Prostate gland (tissue), 2 donors: ENCODE results near the gene GAD2. TPM values are rescaled to one million over a fixed set of nuclear protein-coding genes. Genes with fewer than 3 reads are reported as not detected.

ENCODE experiments used
- DNase-seq: peaks from one replicate; pipeline ENCODE4 v3.0.0-alpha.2; 2019; ENCODE audit warnings: low spot score
- H3K27ac ChIP-seq, 2 donors: fragments of 200-600 bp; sonication (generic); 2 replicates each; pipeline ENCODE4 v1.5.1; 2017 to 2019
- H3K27me3 ChIP-seq: fragments of 200-600 bp; sonication (generic); replicated peaks from 2 replicates; pipeline ENCODE4 v1.5.1; 2019; ENCODE audit not compliant: insufficient read depth
- H3K36me3 ChIP-seq, 2 donors: fragments of 200-600 bp; sonication (generic); 1 replicate in 1 of 2; 2 replicates in 1 of 2; pipeline versions ENCODE4 v1.5.1 to v1.8.1; 2017 to 2019
- H3K4me1 ChIP-seq: fragments of 200-600 bp; sonication (generic); replicated peaks from 2 replicates; pipeline ENCODE4 v1.5.1; 2019
- H3K4me3 ChIP-seq, 2 donors: fragments of 200-600 bp; sonication (generic); 2 replicates each; pipeline ENCODE4 v1.5.1; 2017 to 2019
- H3K9me3 ChIP-seq: fragments of 200-600 bp; sonication (generic); 2 replicates; pipeline ENCODE4 v1.5.1; 2017
- CTCF ChIP-seq, 4 experiments: fragments of 200-600 bp in 2 of 4; fragments of 450-650 bp in 2 of 4; sonication (generic) in 2 of 4; IDR thresholded peaks; 1 replicate in 3 of 4; 2 replicates in 1 of 4; pipeline ENCODE4 v1.5.1; 2016 to 2019; ENCODE audit warnings: antibody characterized with exemption in 4 of 4, mild to moderate bottlenecking in 2 of 4, moderate library complexity in 2 of 4
- POLR2A ChIP-seq: fragments of 450-650 bp; IDR thresholded peaks from one replicate; pipeline ENCODE4 v1.6.1; 2016; ENCODE audit warnings: antibody characterized with exemption, mild to moderate bottlenecking
- POLR2AphosphoS5 ChIP-seq: sonication (generic); formaldehyde crosslinking; IDR thresholded peaks from one replicate; pipeline ENCODE4 v1.6.1; 2017; ENCODE audit warnings: antibody characterized with exemption
- WGBS: methylation state at CpG from one replicate; pipeline ENCODE4 v1.1.5; 2018; 5-methylcytosine and 5-hydroxymethylcytosine counted together
- intact Hi-C: fragments of 100-400 bp; cut with DNase I; formaldehyde crosslinking; loops from one replicate; pipeline ENCODE4 v1.14.2; 2022
- total RNA-seq, 2 donors: library from RNA; depleted of rRNA; stranded (reverse); fragments of >200 nt; gene quantifications; one replicate each; pipeline ENCODE4 v1.1.0, GENCODE V29; 2016

GAD2 gene
- 1 to 10 TPM in 1 of 2 donors, not detected in 1; 3.9 TPM for total RNA-seq

DNA sequence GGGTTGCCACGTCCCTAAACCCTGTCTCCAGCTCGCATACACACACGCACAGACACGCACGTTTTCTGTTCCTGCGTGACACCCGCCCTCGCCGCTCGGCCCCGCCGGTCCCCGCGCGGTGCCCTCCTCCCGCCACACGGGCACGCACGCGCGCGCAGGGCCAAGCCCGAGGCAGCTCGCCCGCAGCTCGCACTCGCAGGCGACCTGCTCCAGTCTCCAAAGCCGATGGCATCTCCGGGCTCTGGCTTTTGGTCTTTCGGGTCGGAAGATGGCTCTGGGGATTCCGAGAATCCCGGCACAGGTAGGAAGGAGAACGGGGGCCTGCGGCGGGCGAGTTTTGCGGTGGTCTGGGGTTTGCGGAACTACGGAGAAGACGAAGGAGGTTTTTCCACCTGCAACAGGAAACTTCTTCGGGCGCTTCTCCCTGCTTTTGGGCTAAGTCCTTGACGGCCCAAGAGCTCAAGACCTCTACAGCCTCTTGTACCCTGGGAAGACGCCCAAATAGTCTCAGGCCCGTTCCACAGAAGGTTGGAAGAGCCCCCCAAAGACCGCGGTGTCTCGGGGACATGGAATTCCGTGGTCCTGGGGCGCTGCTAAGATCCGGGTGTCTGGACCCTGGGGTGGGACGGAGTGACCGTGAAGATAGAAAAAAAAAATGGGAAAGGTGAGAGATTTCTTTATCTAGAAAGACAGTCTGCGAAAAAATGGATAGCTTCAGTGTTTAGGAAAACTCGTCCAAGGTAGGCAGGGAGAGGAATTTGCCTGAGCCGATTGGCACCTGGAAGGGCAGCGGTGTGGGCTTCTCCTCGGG lies at the start of gene GAD2:
TSS of gene GAD2 (plus strand) at position 190 of the 811 bp plus-strand sequence. CDS start at position 226, 36 bp downstream.
- WGBS: 2% methylated on average over 60 of the region's 60 CpGs

DNA sequence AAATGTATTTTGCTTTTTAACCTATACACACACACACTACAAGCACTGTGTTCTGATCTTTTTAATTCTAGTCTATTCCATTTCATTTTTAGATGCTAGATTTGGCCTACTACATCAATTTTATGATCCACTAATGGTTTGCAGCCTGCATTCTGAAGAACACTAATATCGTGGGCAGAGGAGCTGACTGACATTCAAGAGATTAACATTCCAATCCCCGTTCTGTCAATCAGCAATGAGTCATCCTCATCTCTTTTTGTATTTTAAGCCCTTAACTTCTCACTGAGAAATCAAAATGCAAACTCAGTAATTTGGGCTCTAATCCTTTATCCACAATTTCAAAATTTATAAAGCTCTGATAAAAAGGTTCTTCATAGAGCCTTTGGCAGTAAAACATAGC lies 47.1 kb upstream of the GAD2 start:
- no peak overlapping the region for H3K4me3 ChIP-seq
- DNase-seq: no peak
- no peaks in the 10 kb centered on the region for H3K36me3 ChIP-seq
- TF ChIP-seq CTCF (IDR thresholded peaks at IDR 0.05) (no peak), POLR2AphosphoS5 (no peak), POLR2A (no peak)
- 76% methylated on average over 2 of the region's 2 CpGs for WGBS
- H3K27me3 ChIP-seq: no peaks in the 10 kb centered on the region
- no peaks in the 10 kb centered on the region for H3K9me3 ChIP-seq
- intact Hi-C loops: no loop called here
- H3K4me1 ChIP-seq: no peaks in the 10 kb centered on the region
- no peak overlapping the region for H3K27ac ChIP-seq

More for the DNA sequence above, at the start of gene GAD2:
- Histone ChIP-seq H3K27me3 (peaks cover 56% of the 10 kb centered on the region), H3K27ac (no peak within 1 kb of the TSS), H3K9me3 (no peaks in the 10 kb centered on the region), H3K36me3 (no peaks in the 10 kb centered on the region), H3K4me1 (peaks cover 6% of the 10 kb centered on the region), H3K4me3 (no peak within 1 kb of the TSS)
- DNase-seq: no peak
- TF ChIP-seq POLR2A (no peak), POLR2AphosphoS5 (no peak), CTCF (IDR thresholded peaks at IDR 0.05) (no peak)
- intact Hi-C loops: no loop called here

DNA sequence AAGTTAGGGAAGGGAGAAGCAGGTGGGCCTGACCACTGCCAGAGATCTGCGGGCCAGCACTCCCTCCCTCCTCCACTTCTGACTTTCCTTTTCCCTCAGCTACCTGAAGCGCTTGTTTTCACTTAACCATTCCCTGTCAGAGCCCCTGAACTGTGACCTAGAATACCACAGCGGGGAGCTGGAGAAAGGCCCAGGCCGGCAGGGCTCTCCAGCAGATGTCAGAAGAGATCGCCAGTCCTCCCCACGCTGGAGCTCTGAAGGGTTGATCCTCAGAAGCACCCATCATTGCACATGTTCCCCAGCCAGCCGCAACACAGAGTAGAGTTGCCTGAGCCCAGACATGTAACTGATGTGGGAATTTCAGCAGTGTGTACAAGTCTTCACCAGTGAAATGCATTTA lies 44.4 kb upstream of the GAD2 start:
- Histone ChIP-seq H3K4me1 (no peaks in the 10 kb centered on the region), H3K36me3 (no peaks in the 10 kb centered on the region), H3K27ac (no peak overlapping the region), H3K9me3 (no peaks in the 10 kb centered on the region), H3K27me3 (no peaks in the 10 kb centered on the region), H3K4me3 (no peak overlapping the region)
- WGBS: 71% methylated on average over 7 of the region's 7 CpGs
- DNase-seq: no peak
- intact Hi-C loops: no loop called here
- no peak for TF ChIP-seq POLR2A
- TF ChIP-seq CTCF (IDR thresholded peaks at IDR 0.05): no peak
- no peak for TF ChIP-seq POLR2AphosphoS5

DNA sequence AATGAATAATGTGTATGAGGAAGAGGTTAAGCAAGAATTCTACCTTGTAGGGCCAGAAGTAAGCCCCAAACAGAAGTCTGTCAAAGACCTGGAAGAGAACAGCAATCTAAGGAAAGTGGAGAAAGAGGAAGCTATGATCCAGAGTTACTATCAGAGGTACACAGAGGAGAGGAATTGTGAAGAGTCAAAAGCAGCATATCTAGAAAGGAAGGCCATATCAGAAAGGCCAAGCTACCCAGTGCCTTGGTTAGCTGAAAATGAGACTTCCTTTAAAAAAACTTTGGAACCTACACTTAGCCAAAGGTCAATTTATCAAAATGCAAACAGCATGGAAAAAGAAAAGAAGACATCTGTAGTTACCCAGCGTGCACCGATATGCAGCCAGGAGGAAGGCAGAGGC lies 42.7 kb upstream of the GAD2 start:
- Histone ChIP-seq H3K4me3 (no peak overlapping the region), H3K4me1 (no peaks in the 10 kb centered on the region), H3K36me3 (no peaks in the 10 kb centered on the region), H3K27ac (no peak overlapping the region), H3K27me3 (no peaks in the 10 kb centered on the region), H3K9me3 (no peaks in the 10 kb centered on the region)
- 46% methylated on average over 2 of the region's 2 CpGs for WGBS
- TF ChIP-seq POLR2A (no peak), CTCF (IDR thresholded peaks at IDR 0.05) (no peak), POLR2AphosphoS5 (no peak)
- intact Hi-C loops: no loop called here
- DNase-seq: no peak

DNA sequence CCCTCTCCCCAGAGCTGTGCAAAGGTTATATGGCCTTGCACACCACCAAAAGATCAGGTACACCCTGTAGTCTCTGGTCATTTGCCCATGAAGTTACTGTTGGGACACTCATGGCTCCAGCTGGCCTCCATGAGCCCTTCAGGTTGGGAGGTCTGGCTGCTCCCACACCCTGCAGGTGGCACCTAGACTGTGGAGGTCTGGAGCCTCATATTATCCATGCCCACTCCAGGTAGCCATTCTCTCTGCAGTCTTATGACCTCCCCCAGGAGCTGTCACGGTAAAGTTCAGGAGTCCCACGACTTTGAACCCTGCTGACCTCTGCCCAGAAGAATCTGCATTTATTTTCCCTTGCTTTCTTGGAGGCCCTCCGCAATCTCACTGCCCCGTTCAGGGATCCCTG lies 39.2 kb upstream of the GAD2 start:
- WGBS: 96% methylated on average over 4 of the region's 4 CpGs
- H3K36me3 ChIP-seq: no peaks in the 10 kb centered on the region
- no peaks in the 10 kb centered on the region for H3K9me3 ChIP-seq
- no peak overlapping the region for H3K4me3 ChIP-seq
- H3K4me1 ChIP-seq: no peaks in the 10 kb centered on the region
- no peak for DNase-seq
- no peaks in the 10 kb centered on the region for H3K27me3 ChIP-seq
- no peak for TF ChIP-seq POLR2AphosphoS5
- no peak for TF ChIP-seq POLR2A
- H3K27ac ChIP-seq: no peak overlapping the region
- intact Hi-C loops: no loop called here
